ENCODE measurements around the gene KCNQ1.

The KCNQ1 gene

DNA sequence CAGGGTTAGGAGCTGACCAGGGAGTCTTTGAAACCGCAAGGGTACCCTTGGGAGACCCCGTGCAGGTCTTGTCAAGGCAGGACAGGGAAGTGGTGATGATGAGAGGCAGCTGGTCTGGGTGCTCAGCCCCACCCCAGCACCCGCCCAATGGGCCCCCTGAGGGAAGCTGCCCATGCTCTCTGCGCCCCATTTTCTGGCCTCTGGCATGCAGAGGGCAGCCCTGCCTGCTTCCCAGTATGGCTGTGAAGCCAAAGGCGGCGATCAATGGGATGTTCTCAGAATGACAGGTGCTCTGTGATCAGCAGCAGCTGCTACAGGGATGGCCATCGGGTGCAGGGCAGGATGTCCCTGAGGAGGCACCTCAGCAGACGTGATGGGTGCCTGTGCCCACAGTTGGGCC, 386.1 kb downstream of the KCNQ1 start:
- DNase-seq (ENCODE audit: low read depth in 2 of 2, low spot score in 1 of 2), result no peak

DNA sequence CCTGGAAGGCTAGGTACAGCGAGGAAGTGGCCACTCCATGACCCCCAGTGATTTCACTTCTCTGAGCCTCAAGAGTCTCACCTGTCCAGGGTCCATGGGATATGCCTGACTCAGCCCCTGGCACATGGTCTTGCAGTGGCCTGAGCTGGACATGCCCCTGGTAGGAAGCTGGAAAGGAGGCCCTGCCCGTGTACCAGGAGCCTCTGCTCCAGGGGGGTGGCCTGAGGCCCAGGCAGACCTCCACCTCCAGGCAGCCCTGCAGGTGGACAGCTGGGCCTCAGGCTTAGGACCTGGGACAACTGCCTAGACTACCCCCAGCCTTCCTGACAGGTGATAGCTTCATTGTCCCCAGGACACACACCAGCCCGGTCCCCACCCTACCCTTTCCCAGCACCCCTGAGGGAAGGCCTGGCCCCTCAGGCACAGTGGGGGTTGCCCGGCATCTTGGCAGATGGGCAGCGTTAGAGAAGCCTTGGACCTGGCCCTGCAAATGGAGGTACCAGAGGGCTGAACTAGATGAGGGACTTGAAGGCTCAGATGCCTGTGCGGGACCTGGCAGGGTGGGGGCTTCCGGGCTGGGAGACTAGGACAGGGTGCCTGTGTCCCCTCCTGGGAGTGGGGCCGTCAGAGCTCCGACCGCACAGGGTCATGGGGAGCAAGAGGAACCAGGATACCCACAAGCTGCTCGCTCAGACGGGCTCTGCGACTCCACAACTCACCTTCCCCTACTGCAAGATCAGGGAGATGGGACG, 387.1 kb downstream of the KCNQ1 start:
- DNase-seq (ENCODE audit: low read depth in 2 of 2, low spot score in 1 of 2), result no peak

DNA sequence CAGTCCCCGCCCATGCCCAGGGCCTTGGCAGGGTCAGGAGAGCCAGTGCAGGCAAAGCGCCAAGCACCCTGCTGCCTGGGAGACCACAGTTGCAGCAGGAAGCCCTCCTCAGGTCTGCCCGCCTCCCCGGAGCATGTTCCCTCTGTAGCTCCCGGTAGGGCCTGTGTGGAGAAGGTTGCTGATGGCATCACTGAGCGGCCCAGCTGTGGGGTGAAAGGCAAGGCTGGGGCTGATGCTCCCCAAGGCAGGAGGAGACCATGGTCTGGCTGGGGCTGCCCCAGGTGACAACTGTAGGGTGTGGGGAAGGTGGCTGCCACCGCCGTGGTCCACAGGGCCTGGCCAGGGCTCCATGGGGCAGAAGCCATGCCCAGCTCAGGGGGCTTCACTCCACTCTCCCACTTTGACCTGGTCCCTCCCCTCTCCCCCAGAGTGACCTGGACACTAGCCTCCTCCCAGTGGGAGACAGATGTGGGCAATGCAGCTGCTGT, 387.8 kb downstream of the KCNQ1 start:
- DNase-seq (ENCODE audit: low read depth in 2 of 2, low spot score in 1 of 2), result no peak

DNA sequence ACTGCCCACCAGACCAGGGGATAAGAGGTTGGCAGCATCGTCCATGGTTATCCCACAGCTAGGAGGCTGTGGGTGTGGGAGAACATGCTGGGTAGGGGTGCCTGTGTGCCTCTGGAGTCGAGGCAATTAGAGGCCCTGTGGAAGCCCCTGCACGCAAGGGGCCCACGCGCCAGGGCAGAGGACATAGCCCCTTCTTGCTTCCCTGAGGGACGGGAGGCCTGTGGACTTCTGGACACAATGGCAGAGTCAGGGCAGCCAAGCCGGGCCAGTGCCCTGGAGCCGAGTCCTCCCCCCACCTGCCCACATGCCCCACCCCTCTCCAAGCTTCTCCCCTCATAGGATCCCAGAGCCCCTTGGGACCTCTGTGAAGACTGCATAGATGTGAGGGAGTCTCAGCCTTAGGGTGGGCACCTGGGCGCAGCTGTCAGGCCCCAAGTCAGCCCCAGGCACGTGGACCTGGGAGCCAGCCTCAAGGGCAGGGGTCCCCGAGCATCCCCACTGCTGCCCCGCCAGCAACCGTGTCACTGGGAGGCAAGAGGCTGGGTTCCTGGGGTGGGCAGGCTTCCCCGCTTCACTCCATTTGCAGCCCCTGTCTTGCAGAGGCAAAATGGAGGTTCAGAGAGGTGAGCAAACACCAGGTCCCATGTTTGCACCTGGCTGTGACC, 388.4 kb downstream of the KCNQ1 start:
- DNase-seq (ENCODE audit: low read depth in 2 of 2, low spot score in 1 of 2), result no peak

DNA sequence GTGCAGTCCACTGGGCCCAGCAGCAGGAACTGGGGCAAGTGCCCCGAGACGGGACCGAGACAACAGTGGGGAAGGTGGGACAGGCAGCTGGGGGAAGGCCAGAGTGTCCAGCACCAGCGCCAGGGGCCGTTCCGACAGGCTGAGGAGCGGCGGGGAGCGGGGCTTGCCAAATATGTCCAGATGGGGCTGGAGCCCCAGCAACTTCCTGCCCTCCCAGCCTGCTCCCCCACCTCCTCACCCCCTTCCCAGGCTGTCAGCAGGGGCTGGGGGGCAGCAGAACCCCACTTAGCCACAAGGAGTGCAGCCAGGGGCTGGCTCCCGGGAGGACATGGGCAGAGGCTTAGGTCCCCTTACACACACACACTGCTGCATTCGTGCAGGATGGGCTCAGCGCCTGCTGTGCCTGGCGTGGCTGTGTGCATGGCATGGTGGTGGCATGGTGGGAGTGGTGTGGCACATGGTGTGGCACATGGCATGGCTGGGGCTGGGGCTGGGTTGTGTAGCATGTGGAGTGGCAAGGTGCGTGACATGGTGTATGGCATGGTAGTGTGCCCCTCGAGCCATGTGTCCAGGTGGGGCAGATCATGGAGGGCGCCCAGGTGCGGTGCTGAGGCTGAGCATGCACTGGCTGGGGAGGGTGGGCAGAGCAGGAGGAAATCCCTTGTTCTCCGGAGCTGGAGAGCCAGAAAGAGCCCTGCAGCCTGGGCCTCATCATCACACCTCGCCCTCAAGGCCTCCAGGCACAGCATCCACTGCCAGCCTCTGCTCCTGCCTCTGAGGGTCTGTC, 389.1 kb downstream of the KCNQ1 start:
- no peak for DNase-seq (ENCODE audit: low read depth in 2 of 2, low spot score in 1 of 2)

DNA sequence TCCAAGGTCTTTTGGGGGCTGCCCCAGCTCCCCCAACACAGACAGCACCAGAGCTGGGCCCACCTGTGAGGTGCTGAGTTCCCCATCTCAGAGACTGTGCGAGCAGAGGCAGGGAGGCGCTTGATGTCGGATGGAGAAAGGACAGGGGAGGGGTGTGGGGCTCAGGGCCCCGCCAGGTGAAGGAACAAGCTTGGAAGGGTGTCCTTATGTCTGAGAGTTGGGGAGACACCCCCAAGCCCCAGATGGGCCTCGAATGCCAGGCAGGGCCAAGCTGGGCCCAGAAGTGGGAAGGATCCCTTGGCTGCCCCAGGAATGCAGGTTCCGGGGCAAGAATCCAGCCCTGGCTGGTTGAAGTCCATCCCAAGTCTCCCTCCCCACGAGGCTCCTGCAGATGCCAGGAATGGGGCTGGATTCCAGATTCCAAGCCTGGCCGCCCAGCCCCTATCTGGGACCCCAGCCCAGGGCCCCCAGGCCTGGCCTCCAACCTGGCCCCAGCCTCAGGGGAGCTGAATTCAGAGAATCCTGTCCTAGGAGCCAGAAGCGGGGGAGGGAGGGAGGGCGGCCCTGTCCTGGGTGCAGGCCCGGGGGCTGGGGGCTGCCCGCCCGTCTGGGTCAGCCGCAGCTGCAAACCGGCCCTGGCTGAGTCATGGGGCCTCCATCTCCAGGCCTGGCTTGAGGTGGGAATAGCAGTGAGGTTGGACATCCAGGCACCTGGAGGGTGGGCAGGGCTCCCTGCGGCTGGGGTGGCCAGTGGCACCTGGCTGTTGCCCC, 389.9 kb downstream of the KCNQ1 start:
- no peak for DNase-seq (ENCODE audit: low read depth in 2 of 2, low spot score in 1 of 2)

DNA sequence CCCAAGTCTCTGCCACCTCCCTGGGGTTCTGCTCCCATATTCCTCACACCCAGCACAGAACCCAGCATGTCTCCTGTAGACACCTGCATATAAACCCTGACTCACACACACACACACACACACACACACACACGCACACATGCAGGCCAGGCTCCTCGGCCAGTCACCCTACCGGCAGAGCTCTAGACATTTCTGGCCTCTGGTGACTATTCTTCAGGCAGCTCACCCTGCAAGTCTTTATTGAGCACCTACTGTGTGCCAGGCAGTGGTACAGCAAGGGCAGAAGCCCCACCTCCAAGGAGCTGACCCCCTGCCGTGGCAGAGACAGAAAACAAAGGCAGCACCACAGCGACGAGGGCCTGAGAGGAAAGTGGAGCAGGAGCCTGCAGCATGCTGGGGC, 390.5 kb downstream of the KCNQ1 start:
- no peak for DNase-seq (ENCODE audit: low read depth in 2 of 2, low spot score in 1 of 2)

DNA sequence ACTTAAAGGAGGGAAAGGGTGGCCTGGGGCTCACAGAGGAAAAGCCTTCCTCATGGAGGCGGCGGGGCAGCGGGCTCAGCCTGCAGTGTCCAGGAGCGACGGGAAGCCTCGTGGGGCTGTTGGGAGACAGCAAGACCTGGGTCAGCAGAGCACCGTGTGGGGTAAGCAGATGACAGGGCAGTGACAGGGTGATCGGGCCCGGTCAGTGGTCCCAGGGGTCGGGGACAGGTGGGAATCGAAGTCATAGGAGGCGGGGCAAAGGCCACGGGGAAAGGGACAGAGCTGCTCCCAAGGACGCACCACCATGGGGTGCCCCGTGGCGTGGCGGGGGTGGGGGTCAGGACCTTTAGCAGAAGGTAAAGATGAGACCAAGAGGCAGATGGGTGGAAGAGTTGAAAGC, 390.9 kb downstream of the KCNQ1 start:
- no peak for DNase-seq (ENCODE audit: low read depth in 2 of 2, low spot score in 1 of 2)

DNA sequence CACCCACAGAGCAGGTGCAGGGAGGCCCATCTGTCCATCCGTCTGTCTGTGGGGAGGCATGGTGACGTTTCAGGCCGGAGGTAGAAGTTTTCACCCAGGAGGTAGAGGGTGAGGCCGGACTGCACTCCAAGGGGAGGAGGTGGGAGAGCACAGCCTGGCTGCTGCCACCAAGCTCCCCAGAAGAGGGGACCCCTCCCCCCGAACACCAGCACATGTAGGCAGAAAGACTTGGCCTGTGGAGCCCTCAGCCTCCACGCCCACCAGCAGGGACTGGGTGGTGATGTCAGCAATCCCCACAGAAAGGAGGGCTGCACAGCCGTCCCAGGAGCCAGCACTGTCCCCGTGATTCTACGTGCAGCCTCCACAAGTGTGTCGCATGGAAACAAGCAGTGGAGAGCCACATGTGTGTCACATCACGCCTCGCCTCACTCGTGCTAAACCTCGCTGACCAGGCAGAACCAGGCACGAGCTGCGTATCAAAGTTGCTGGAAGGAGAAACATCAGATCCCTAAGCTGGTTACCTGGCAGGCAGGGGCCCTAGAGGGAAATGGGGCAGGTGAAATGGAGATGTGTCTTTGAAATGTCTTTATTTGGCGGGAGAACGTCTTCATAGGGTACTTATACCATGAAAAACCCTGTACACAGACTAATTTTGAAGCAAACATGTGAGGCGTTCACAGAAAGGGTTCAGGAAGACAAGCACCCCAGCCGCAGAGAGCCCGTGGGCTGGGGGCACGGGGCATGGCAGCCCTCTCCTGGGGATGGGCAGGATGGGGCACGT, 391.7 kb downstream of the KCNQ1 start:
- no peak for DNase-seq (ENCODE audit: low read depth in 2 of 2, low spot score in 1 of 2)

DNA sequence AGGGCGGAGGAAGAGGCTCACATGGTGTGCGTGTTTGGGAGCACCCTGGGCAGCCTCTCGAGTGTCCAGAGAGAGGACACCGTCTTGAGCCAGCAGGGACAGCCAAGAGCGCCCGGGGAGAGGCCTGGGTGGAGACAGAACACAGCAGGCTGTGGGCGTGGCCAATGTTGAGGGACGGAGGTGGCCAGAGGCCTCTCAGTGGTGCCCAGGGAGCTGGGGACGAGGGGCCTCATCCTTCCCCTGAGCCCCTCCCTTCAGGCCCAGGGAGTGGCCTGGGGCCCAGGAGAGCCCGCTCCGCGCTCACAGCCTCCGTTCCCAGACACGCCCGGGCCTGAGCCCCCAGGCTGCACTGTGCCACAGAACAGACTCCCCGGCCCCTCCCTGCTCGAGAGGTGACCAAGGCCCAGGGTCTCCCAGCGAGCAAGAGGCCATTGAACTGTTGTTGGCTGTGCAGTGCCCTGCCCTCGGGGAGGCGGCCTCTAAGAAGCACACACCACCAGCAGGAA, 392.3 kb downstream of the KCNQ1 start:
- no peak for DNase-seq (ENCODE audit: low read depth in 2 of 2, low spot score in 1 of 2)

DNA sequence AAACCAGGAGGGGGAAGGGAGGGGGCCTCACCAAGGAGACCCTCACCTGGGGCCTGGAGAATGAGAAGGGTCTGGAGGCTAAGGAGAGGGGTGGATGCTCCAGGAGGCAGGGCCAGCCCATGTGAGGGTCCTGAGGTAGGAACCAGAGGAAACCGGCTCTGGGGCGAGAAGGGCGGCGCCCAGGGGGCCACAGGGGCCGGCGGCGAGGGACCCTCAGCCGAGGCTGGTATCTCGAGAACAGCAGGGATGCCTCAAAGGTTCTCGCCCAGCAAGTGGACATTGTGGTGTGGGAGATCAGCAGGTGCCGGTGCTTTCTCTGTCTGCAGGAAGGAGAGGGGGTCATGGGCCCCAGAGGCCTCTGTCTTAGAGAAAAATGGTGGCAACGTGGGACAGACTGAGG, 392.8 kb downstream of the KCNQ1 start:
- no peak for DNase-seq (ENCODE audit: low read depth in 2 of 2, low spot score in 1 of 2)

DNA sequence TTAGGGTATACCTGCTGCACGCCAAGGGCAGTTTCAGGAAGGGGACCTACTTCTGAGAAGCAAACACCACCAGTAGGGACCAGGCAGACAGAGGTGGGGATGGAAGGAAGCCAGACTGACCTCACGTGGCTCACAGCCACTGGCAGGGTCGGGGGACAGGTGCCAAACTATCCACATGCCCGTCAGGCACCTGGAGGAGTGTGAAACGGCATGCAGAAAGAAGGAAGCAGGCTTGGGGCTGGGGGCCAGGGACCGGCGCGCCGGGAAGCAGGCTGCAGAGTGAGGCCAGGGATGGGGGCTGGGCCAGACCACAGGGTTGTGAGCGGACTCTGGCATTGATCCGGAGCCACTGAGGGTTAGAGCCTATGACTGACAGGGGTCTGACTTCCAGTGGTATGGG, 393.3 kb downstream of the KCNQ1 start:
- DNase-seq (ENCODE audit: low read depth in 2 of 2, low spot score in 1 of 2), result no peak

DNA sequence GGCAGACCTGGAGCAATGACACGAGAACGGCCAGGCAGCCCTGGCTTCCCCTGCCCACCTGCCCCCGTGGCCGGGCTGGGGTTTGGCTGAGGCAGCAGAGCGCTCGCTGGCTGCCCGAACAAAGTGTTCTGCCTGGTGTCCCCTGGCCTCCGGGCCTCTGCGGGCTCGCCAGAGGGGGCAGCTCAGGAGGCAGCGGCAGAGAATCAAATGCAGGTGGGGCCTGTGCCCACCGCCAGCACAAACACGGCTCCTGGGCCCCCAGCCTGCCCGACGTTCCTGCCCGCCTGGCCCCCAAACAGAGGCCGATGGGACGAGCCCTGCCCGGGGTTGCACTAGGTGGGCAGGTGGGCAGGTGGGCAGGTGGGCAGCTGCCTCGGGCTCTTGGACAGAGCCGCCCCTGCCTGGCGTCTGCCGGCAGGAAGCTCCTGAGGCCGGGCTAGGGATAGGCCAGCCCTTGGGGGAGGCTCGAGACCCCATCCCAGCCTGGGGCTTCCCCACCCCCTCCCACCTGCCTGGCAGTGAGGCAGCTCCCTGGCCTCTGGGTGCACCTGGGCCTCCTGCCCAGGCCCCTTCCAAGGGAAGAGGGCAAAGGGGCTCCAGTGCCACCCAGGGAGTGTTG, 394.0 kb downstream of the KCNQ1 start:
- no peak for DNase-seq (ENCODE audit: low read depth in 2 of 2, low spot score in 1 of 2)

DNA sequence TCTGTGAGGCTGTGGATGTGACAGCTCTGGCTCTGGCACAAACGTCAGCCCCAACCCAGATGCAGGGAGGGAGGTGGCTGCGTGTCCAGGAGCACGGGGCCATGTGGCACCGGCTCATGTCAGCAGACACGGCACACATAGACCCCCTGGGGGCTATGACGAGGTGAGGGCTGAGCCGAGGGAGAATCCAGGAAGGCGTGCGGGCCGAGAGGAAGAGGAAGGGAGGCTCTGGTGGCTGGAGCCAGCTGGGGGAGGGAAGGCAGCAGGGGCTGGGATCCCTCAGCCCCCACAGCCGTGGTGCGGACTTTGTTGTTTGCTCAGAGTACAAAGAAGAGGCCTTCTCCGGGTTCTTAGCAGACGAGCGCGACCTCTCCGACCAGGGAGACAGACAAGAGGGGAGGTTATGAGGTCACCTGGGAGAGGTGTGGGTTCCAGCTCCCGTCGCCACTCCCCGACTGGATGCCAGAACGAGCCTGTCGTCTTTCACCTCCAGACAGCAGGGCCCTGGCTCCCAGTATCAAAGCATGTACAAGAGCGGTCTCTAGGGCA, 394.7 kb downstream of the KCNQ1 start:
- DNase-seq (ENCODE audit: low read depth in 2 of 2, low spot score in 1 of 2), result no peak

DNA sequence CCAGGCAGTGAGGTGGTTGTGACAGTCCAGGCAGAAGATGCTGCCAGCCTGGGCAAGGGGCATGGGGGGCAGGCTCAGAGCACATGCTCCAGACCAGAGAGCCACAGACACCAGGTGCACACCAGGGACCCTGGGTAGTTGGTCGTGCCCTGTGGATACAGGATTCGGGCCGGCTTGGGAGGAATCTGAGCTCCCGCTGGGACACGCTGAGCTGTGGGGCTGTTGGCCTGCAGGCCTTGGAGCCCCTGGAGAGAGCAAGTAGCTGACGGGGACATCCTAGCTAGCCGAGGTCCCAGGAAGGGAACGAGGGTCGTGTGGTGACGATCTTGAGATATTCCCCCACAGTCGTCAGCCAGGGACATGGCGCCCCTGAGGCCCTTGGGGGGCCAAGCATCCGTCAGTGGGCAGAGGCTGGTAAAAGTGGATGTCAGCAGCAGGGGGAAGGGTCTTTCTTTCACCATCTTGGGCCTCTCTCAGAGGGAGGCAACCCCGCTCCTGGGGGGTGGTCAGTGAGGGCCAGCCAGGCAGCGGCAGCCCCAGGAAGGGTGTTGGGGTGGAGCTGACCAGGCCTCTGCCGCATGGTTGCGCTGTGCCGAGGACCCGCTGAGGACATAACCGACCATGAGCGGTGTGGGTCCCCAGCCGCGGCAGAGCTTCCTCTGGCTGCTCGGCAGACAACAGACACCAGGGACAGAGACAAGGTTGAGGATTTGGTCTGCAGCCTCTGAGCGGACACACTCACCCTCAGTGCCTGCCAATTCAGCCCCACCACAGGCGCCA, 396.8 kb downstream of the KCNQ1 start:
- DNase-seq (ENCODE audit: low read depth in 2 of 2, low spot score in 1 of 2), result no peak

DNA sequence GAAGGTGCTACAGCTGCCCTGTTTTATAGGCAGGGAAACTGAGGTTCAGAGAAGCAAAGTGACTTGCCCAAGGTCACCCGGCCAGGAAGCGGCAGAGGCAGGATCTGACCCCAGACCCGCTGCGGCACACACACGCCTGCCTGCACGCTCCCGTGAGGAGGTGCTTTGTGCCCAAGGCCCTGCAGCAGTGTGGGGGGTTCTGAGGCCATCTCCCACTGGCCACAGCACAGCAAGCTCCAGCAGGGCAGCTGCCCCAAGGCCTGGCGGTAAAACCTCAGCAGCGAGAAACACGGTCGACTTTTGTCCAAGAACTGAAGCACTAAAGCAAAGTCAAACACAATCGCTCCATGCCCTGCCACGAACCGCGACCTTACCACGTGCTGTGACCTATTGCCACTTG, 398.1 kb downstream of the KCNQ1 start:
- no peak for DNase-seq (ENCODE audit: low read depth in 2 of 2, low spot score in 1 of 2)

DNA sequence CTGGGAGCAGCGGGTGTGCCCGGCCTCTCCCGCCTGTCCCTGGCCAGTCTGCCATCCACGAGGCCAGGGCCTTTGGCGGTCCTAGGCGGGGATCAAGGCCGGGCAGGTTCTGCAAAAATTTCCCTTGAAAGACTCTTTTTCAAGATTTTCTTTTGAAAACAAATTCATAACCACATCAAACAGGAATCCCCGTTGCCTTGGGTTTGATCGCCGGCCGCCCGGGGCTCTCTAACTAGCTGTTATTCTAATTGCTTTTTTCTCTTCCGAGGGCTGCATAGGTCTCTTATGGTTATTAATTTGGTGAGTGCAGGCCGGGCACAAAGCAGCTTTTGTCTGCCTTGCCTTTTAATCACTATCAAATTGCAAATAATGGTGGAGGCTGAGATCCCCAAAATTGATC, 398.7 kb downstream of the KCNQ1 start:
- no peak for DNase-seq (ENCODE audit: low read depth in 2 of 2, low spot score in 1 of 2)

DNA sequence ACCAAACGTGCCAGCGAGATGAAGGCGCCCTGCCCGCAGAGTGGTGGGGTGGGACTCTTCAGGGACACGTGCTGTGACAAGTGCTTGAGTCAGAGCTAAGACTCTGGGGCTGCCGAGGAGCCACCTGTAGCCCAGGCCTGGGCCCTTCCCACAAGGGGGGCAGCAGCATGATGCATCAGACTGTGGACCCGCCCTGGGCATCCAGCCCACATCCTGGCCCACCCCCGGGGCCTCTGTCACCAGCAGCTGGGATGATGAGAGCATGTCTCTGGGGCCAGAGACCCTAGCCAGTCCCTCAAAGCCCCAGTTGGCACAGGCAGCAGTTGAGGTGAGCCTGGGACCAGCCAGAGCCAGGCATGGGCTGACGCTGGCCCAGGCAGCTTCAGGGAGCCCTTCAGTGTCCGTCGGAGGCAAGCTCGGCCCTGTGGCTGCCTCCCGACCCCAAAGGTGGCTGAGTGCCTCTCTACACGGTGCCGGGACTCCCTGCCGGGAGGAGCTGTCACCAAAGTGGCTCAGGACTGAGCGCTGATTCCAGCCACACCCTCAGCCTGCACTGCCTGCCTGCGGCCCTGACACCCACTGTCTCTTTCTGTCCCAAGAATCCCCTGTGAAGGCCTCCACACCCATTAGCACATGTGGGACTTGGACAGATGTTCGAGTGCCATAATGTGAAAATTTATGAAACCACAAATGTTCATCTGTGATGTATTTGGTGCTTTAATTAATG, 399.5 kb downstream of the KCNQ1 start:
- no peak for DNase-seq (ENCODE audit: low read depth in 2 of 2, low spot score in 1 of 2)

Data from stimulated activated CD8-positive, alpha-beta memory T cell treated with anti-CD3 and anti-CD28 coated beads, Interleukin-4, amount 100 ng/mL, for 1 hour (primary cell).